Karpas-422 (cell line): ENCODE measurements around the gene HAVCR1. TPM values are rescaled to one million over a fixed set of nuclear protein-coding genes. Genes with fewer than 3 reads are reported as not detected.

Experiments
- DNase-seq: peaks from one replicate; pipeline ENCODE4 v3.0.0-alpha.2; 2015
- H2AFZ ChIP-seq: fragments of 200-600 bp; sonication (generic); 2 replicates; pipeline ENCODE4 v1.6.1; 2014; ENCODE audit warnings: antibody characterized with exemption, low read length, mixed read lengths
- H3K27ac ChIP-seq: fragments of 200-600 bp; sonication (generic); 2 replicates; pipeline ENCODE4 v1.5.1; 2014; ENCODE audit warnings: mild to moderate bottlenecking, low read length, moderate library complexity
- H3K27me3 ChIP-seq: fragments of 200-600 bp; sonication (generic); 2 replicates; pipeline ENCODE4 v1.6.1; 2014; ENCODE audit warnings: low read length, mixed read lengths
- H3K36me3 ChIP-seq: fragments of 200-600 bp; sonication (generic); 2 replicates; pipeline ENCODE4 v1.6.1; 2014; ENCODE audit warnings: low read length, mixed read lengths; ENCODE audit not compliant: insufficient read depth
- H3K4me1 ChIP-seq: fragments of 200-600 bp; sonication (generic); 2 replicates; pipeline ENCODE4 v1.6.1; 2014; ENCODE audit warnings: mild to moderate bottlenecking, low read length, mixed read lengths
- H3K4me2 ChIP-seq: fragments of 200-600 bp; sonication (generic); 2 replicates; pipeline ENCODE4 v1.6.1; 2014; ENCODE audit warnings: low read length, low read depth, mild to moderate bottlenecking; ENCODE audit not compliant: poor library complexity, severe bottlenecking
- H3K4me3 ChIP-seq: fragments of 200-600 bp; sonication (generic); 2 replicates; pipeline ENCODE4 v1.5.1; 2014; ENCODE audit warnings: mild to moderate bottlenecking, antibody characterized with exemption, low read length, mixed read lengths
- H3K79me2 ChIP-seq: fragments of 200-600 bp; sonication (generic); 2 replicates; pipeline ENCODE4 v1.6.1; 2014; ENCODE audit warnings: mild to moderate bottlenecking, low read length, mixed read lengths
- H3K9ac ChIP-seq: fragments of 200-600 bp; sonication (generic); 2 replicates; pipeline ENCODE4 v1.6.0; 2014; ENCODE audit warnings: low read length
- H3K9me2 ChIP-seq: fragments of 200-600 bp; sonication (generic), shearing (Covaris generic); replicated peaks from 2 replicates; pipeline ENCODE4 v1.6.0; 2014; ENCODE audit warnings: mild to moderate bottlenecking, low read length, moderate library complexity; ENCODE audit not compliant: insufficient read depth
- H3K9me3 ChIP-seq: fragments of 300-700, 200-600 bp; sonication (generic); 2 replicates; pipeline ENCODE4 v1.6.1; 2014; ENCODE audit warnings: low read length, mixed read lengths
- H4K20me1 ChIP-seq: fragments of 200-600 bp; sonication (generic); 2 replicates; pipeline ENCODE4 v1.6.1; 2014; ENCODE audit warnings: mild to moderate bottlenecking, antibody characterized with exemption, low read length, low read depth; ENCODE audit not compliant: insufficient read depth
- total RNA-seq: library from RNA; depleted of rRNA; stranded (reverse); fragments of >200 nt; shearing (Covaris generic); gene quantifications from 2 replicates; pipeline ENCODE4 v1.2.3, GENCODE V29; 2014; ENCODE audit warnings: low replicate concordance; rRNA removed

Gene HAVCR1
- not detected in 2 replicates for total RNA-seq

- Histone ChIP-seq H3K27ac (no peak within 1 kb of the TSS), H3K9me3 (no peaks in the 10 kb centered on the region), H3K4me2 (no peak within 1 kb of the TSS), H3K9ac (no peak within 1 kb of the TSS), H3K27me3 (no peaks in the 10 kb centered on the region), H2AFZ (no peak within 1 kb of the TSS), H4K20me1 (no peaks in the 10 kb centered on the region), H3K79me2 (no peaks in the 10 kb centered on the region), H3K4me3 (no peak within 1 kb of the TSS), H3K36me3 (no peaks in the 10 kb centered on the region), H3K9me2 (no peaks in the 10 kb centered on the region), H3K4me1 (no peaks in the 10 kb centered on the region)
- no peak for DNase-seq
Observed at GRCh38 chr5:157059093-157059539, at the start of gene HAVCR1. TSS of gene HAVCR1 (minus strand) at chr5:157059116. CDS start at chr5:157057943, 1,173 bp downstream.

DNA sequence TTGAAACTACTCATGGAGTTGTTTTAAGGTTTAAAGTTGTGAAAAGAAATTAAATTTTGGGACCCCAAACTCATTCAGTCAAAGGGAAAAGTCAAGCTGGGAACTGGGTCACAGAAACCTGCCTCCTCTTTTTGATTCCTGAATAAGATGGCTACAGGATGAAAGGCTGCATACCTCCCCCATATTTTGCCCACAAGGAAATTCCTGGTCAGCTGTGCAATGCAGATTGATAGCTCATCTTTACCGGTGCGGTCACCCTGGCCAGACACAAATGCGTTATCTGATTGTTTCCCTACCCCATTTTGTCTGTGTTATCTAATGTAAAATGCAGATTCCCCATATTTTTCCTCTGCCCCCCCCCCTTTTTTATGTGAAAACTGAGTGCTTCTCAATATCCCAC, 48.6 kb upstream of the HAVCR1 start:
- no peaks in the 10 kb centered on the region for H3K4me1 ChIP-seq
- H3K4me2 ChIP-seq = no peak overlapping the region
- H3K27ac ChIP-seq = no peak overlapping the region
- no peaks in the 10 kb centered on the region for H4K20me1 ChIP-seq
- H3K79me2 ChIP-seq = no peaks in the 10 kb centered on the region
- no peaks in the 10 kb centered on the region for H3K9me3 ChIP-seq
- H2AFZ ChIP-seq = no peak overlapping the region
- H3K27me3 ChIP-seq = no peaks in the 10 kb centered on the region
- H3K9ac ChIP-seq = no peak overlapping the region
- no peaks in the 10 kb centered on the region for H3K9me2 ChIP-seq
- H3K4me3 ChIP-seq = no peak overlapping the region
- H3K36me3 ChIP-seq = no peaks in the 10 kb centered on the region
- no peak for DNase-seq

DNA sequence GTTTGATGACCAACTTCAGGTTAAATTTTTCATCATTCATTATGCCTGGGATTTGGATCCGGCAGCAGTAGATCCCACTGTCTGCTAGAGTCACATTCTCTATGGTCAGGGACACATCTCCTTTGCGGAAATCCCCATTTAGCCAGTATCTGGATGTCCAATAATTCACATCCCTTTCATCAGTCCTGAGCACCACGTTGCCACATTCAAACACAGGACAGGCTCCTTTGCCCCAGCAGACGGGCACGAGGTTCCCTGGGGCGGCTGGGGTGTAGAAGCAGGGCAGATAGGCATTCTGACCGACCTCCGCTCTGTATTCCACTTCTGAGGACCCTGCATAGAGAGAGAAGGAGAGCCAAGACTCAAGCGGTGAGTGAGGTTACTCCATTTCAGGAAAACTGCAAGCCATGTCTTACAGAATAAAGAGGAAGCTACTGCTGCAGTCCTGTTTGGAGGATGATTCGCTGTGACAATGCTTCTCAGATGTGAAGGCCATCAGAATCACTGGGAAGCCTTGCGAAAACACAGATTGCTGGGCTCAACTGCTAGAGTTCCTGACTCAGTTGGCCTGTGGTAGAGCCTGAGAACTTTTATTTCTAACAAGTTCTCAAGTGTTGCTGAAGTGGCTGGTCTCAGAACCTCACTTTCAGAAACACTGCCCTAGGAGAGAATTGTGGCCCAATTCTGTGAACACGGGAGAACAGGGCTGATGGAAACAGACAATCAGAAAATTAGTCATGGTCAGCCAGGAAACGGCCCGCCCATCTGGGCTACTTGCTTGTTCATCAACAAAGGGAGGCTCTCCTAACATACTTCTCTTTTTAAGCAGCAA, 47.9 kb upstream of the HAVCR1 start:
- no peak overlapping the region for H3K4me2 ChIP-seq
- H2AFZ ChIP-seq = no peak overlapping the region
- no peak overlapping the region for H3K9ac ChIP-seq
- no peak overlapping the region for H3K27ac ChIP-seq
- no peaks in the 10 kb centered on the region for H3K4me1 ChIP-seq
- H3K27me3 ChIP-seq = no peaks in the 10 kb centered on the region
- no peaks in the 10 kb centered on the region for H3K9me2 ChIP-seq
- no peak for DNase-seq
- H3K4me3 ChIP-seq = no peak overlapping the region
- no peaks in the 10 kb centered on the region for H3K36me3 ChIP-seq
- no peaks in the 10 kb centered on the region for H3K79me2 ChIP-seq
- H4K20me1 ChIP-seq = no peaks in the 10 kb centered on the region
- no peaks in the 10 kb centered on the region for H3K9me3 ChIP-seq

GRCh38 chr5:157100140-157100679, 41.3 kb upstream of the HAVCR1 start:
- Histone ChIP-seq H3K27me3 (no peaks in the 10 kb centered on the region), H3K4me2 (no peak overlapping the region), H3K9ac (no peak overlapping the region), H3K9me2 (no peaks in the 10 kb centered on the region), H3K4me3 (no peak overlapping the region), H3K79me2 (no peaks in the 10 kb centered on the region), H2AFZ (no peak overlapping the region), H4K20me1 (no peaks in the 10 kb centered on the region), H3K4me1 (no peaks in the 10 kb centered on the region), H3K9me3 (no peaks in the 10 kb centered on the region), H3K36me3 (no peaks in the 10 kb centered on the region), H3K27ac (no peak overlapping the region)
- no peak for DNase-seq

DNA sequence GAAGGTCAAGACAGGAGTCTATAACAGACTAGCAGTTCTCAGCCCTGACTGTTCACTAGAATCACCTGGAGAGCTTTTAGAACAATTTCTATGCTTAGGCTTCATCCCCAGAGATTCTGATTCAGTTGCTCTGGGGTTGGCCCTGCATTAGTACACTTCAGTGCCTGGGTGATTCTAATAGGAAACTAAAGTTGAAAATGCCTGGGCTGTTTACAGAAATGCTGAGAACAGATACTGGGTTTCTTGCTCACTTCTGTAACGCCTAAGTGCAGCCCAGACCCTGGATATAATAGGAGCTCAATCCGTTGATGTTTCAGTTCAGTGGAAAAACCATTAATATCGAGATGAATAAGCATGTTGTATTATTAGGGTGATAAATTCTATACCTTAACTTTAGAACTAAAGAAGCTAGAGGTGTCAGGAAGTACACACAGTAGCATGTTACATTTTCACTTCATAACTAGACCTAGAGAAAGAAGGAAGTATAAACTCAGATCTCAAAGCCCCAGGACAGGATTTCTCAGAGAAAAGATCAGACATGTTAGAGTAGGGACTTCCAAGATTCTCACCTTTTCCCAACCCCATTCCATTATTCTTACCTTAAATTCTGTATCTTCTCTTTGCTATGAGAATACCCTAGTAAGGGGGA, 29.6 kb upstream of the HAVCR1 start:
- DNase-seq = no peak
- Histone ChIP-seq H3K9ac (no peak overlapping the region), H3K36me3 (no peaks in the 10 kb centered on the region), H3K4me1 (no peaks in the 10 kb centered on the region), H3K27ac (no peak overlapping the region), H2AFZ (no peak overlapping the region), H3K79me2 (no peaks in the 10 kb centered on the region), H3K9me3 (no peaks in the 10 kb centered on the region), H3K4me3 (no peak overlapping the region), H3K9me2 (no peaks in the 10 kb centered on the region), H3K27me3 (no peaks in the 10 kb centered on the region), H3K4me2 (no peak overlapping the region), H4K20me1 (no peaks in the 10 kb centered on the region)

DNA sequence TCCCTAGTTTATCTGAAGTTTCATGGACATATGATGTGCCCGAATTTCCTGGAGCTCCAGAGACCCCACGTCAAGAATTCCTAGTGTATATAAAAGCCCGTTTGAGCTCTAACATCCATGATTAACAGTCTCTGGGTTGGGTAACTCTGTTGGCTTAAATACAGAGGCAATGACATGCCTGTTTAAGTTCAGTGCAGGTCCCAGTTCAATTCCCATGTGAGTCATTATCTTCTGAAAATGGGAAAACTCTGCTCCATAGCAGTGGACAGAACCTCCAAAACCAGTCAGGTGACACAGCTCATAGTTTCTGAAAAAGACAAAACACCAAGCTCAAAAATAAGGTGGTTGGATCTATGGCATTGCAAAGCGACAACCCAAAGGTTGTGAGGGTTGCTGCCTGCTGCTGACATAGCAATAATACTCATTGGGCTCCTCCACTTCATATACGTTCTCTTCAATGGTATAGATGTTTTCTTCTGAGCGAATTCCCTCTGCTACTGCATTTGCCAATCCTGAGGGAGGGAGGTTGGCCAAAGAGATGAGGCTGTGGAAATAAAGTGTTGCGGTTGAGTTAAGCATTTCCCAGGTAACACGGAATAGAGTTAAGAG, 27.9 kb upstream of the HAVCR1 start:
- Histone ChIP-seq H3K9me2 (no peaks in the 10 kb centered on the region), H3K4me1 (no peaks in the 10 kb centered on the region), H2AFZ (no peak overlapping the region), H3K4me3 (no peak overlapping the region), H3K9ac (no peak overlapping the region), H3K4me2 (no peak overlapping the region), H4K20me1 (no peaks in the 10 kb centered on the region), H3K79me2 (no peaks in the 10 kb centered on the region), H3K27ac (no peak overlapping the region), H3K36me3 (no peaks in the 10 kb centered on the region), H3K27me3 (no peaks in the 10 kb centered on the region), H3K9me3 (no peaks in the 10 kb centered on the region)
- no peak for DNase-seq

GRCh38 chr5:157085930-157086329, 27.0 kb upstream of the HAVCR1 start:
- Histone ChIP-seq H3K9me2 (no peaks in the 10 kb centered on the region), H3K9ac (no peak overlapping the region), H3K79me2 (no peaks in the 10 kb centered on the region), H2AFZ (no peak overlapping the region), H3K27me3 (no peaks in the 10 kb centered on the region), H3K4me2 (no peak overlapping the region), H3K4me3 (no peak overlapping the region), H4K20me1 (no peaks in the 10 kb centered on the region), H3K9me3 (no peaks in the 10 kb centered on the region), H3K4me1 (no peaks in the 10 kb centered on the region), H3K27ac (no peak overlapping the region), H3K36me3 (no peaks in the 10 kb centered on the region)
- no peak for DNase-seq

DNA sequence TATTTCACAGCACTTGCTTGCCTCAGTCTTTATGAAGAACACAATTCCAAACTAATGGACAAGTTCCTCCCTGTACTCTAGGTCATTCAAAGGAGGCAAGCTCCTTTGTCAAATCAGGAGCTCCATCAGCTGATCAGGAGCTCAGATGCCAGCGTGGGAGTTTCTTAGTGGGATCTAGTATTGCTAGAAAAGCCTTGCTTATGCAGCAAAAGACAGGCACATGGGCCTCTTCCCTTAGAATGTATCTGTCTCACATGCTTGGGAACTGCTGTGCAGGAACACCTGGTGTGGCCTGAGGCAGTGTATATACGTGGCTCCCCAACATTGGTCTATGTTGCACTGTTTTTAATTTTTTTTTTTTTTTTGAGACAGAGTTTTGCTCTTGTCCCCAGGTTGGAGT, 21.4 kb upstream of the HAVCR1 start:
- H3K9me2 ChIP-seq = no peaks in the 10 kb centered on the region
- no peaks in the 10 kb centered on the region for H3K9me3 ChIP-seq
- H3K79me2 ChIP-seq = no peaks in the 10 kb centered on the region
- H3K4me1 ChIP-seq = no peaks in the 10 kb centered on the region
- no peak overlapping the region for H2AFZ ChIP-seq
- no peak overlapping the region for H3K9ac ChIP-seq
- no peak overlapping the region for H3K27ac ChIP-seq
- DNase-seq = no peak
- no peaks in the 10 kb centered on the region for H4K20me1 ChIP-seq
- no peak overlapping the region for H3K4me3 ChIP-seq
- H3K27me3 ChIP-seq = no peaks in the 10 kb centered on the region
- H3K36me3 ChIP-seq = no peaks in the 10 kb centered on the region
- no peak overlapping the region for H3K4me2 ChIP-seq
